Activated naive CD4-positive, alpha-beta T cell treated with anti-CD3 and anti-CD28 coated beads for 36 hours (primary cell): Measurements from ENCODE around the gene BSPH1. TPM values are rescaled to one million over a fixed set of nuclear protein-coding genes. Genes with fewer than 3 reads are reported as not detected.
"Not testable (repeated sequence)": the region's sequence is repeated elsewhere in the genome, so short reads cannot be mapped to it uniquely, and the experiment has no call there.

Experiments used
- CTCF ChIA-PET: fragments of 350-600 bp; sonication (Branson Sonifier 250); formaldehyde crosslinking; loops from one replicate; lab custom pipeline; 2021; ENCODE audit warnings: antibody characterized with exemption; lab: Charles Lee
- DNase-seq: peaks from one replicate; pipeline ENCODE4 v3.0.0-alpha.2; 2020
- H3K27ac Mint-ChIP-seq: one replicate; pipeline ENCODE4 v1.8.0; 2021; ENCODE audit warnings: mild to moderate bottlenecking, mixed read lengths
- H3K27me3 Mint-ChIP-seq: one replicate; pipeline ENCODE4 v1.8.0; 2021; ENCODE audit warnings: low read depth, mixed read lengths
- H3K36me3 Mint-ChIP-seq: one replicate; pipeline ENCODE4 v1.8.0; 2021; ENCODE audit warnings: low read depth, mixed read lengths
- H3K4me1 Mint-ChIP-seq: one replicate; pipeline ENCODE4 v1.8.0; 2021; ENCODE audit warnings: low read depth, mixed read lengths
- H3K4me3 Mint-ChIP-seq: one replicate; pipeline ENCODE4 v1.8.0; 2021; ENCODE audit warnings: mild to moderate bottlenecking, moderate library complexity, mixed read lengths
- H3K9me3 Mint-ChIP-seq: one replicate; pipeline ENCODE4 v1.8.0; 2021; ENCODE audit warnings: mixed read lengths
- intact Hi-C: fragments of 100-400 bp; cut with micrococcal nuclease; formaldehyde crosslinking; loops from one replicate; pipeline ENCODE4 v1.15.1; 2023
- total RNA-seq, 2 experiments: library from RNA; stranded (reverse); gene quantifications; one replicate each; pipeline ENCODE4 v1.2.3, GENCODE V29; 2021

BSPH1 gene
- total RNA-seq, 2 experiments from 2014 or later: not detected

- DNase-seq: no peak
- CTCF ChIA-PET: interaction anchor here (0.6 kb wide), 1 partner anchor 84 kb away, joined by 3 read pairs; no protein-coding TSS in a partner anchor
- intact Hi-C loops: no loop called here
- no peaks in the 10 kb centered on the region for H3K4me1 Mint-ChIP-seq
- H3K27me3 Mint-ChIP-seq: peaks cover 7% of the 10 kb centered on the region
- H3K36me3 Mint-ChIP-seq: no peaks in the 10 kb centered on the region
- H3K4me3 Mint-ChIP-seq: no peak overlapping the region
- H3K9me3 Mint-ChIP-seq: no peaks in the 10 kb centered on the region
- H3K27ac Mint-ChIP-seq: no peak overlapping the region
These were observed 6.8 kb upstream of the BSPH1 start for GRCh38 chr19:47998800-47999199.

GRCh38 chr19:47996230-47996727 is 4.3 kb upstream of the BSPH1 start:
- no peaks in the 10 kb centered on the region for H3K9me3 Mint-ChIP-seq
- no peaks in the 10 kb centered on the region for H3K36me3 Mint-ChIP-seq
- no peaks in the 10 kb centered on the region for H3K4me1 Mint-ChIP-seq
- intact Hi-C loops: no loop called here
- CTCF ChIA-PET: no interaction called here
- DNase-seq: no peak
- peaks cover 7% of the 10 kb centered on the region for H3K27me3 Mint-ChIP-seq
- no peak overlapping the region for H3K4me3 Mint-ChIP-seq
- no peak overlapping the region for H3K27ac Mint-ChIP-seq

- no peaks in the 10 kb centered on the region for H3K9me3 Mint-ChIP-seq
- H3K4me3 Mint-ChIP-seq: no peak within 1 kb of the TSS
- intact Hi-C loops: no loop called here
- no peaks in the 10 kb centered on the region for H3K4me1 Mint-ChIP-seq
- DNase-seq: no peak
- CTCF ChIA-PET: no interaction called here
- no peak within 1 kb of the TSS for H3K27ac Mint-ChIP-seq
- no peaks in the 10 kb centered on the region for H3K36me3 Mint-ChIP-seq
- peaks cover 14% of the 10 kb centered on the region for H3K27me3 Mint-ChIP-seq
These were observed 2.3 kb upstream of the BSPH1 start, which contains the start of gene ELSPBP1 for GRCh38 chr19:47994209-47994802. Gene ELSPBP1 (plus strand): TSS chr19:47994632. CDS start chr19:48008668, 14,036 bp downstream.

GRCh38 chr19:47991191-47991808 is 670 bp downstream of the BSPH1 start:
- Mint-ChIP-seq H3K4me1 (no peaks in the 10 kb centered on the region), H3K27me3 (peaks cover 12% of the 10 kb centered on the region), H3K27ac (no peak overlapping the region), H3K36me3 (no peaks in the 10 kb centered on the region), H3K4me3 (no peak overlapping the region), H3K9me3 (no peaks in the 10 kb centered on the region)
- CTCF ChIA-PET: no interaction called here
- no peak for DNase-seq
- intact Hi-C loops: no loop called here

DNA sequence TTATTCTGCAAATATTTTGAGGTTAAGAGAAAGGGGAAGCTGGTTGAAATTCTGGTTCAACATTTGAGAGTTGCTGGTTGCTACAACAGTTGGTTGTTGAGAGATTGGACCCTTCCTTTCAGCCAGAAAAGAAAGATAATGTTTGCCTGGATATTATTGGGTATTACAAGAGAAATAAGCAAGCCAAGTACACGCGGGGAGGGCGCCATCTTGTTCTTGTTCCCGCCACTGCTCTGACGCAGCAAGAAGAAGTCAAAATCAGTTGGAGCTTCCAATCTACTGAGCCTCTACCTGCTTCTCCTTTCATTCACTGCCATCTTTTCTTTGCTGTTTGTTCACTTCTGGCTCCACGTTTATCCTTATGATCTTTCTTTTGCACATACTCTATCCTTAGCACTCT is 18.4 kb downstream of the BSPH1 start:
- Mint-ChIP-seq H3K4me1 (no peaks in the 10 kb centered on the region), H3K27me3 (peaks cover 25% of the 10 kb centered on the region), H3K4me3 (no peak overlapping the region), H3K36me3 (no peaks in the 10 kb centered on the region), H3K9me3 (no peaks in the 10 kb centered on the region), H3K27ac (no peak overlapping the region)
- no peak for DNase-seq
- CTCF ChIA-PET: interaction anchor here (0.9 kb wide), 1 partner anchor 10 kb away, joined by 3 read pairs; no protein-coding TSS in a partner anchor
- intact Hi-C loops: no loop called here

GRCh38 chr19:47955936-47956335 is 36.0 kb downstream of the BSPH1 start:
- DNase-seq, H3K27me3 Mint-ChIP-seq, H3K4me3 Mint-ChIP-seq, H3K36me3 Mint-ChIP-seq, CTCF ChIA-PET, H3K9me3 Mint-ChIP-seq, intact Hi-C loops, H3K4me1 Mint-ChIP-seq, H3K27ac Mint-ChIP-seq: not testable (repeated sequence)

- H3K27me3 Mint-ChIP-seq, CTCF ChIA-PET, DNase-seq, H3K4me1 Mint-ChIP-seq, H3K4me3 Mint-ChIP-seq, H3K36me3 Mint-ChIP-seq, H3K9me3 Mint-ChIP-seq, intact Hi-C loops, H3K27ac Mint-ChIP-seq: not testable (repeated sequence)
These were observed 39.8 kb downstream of the BSPH1 start for GRCh38 chr19:47952132-47952531.

DNA sequence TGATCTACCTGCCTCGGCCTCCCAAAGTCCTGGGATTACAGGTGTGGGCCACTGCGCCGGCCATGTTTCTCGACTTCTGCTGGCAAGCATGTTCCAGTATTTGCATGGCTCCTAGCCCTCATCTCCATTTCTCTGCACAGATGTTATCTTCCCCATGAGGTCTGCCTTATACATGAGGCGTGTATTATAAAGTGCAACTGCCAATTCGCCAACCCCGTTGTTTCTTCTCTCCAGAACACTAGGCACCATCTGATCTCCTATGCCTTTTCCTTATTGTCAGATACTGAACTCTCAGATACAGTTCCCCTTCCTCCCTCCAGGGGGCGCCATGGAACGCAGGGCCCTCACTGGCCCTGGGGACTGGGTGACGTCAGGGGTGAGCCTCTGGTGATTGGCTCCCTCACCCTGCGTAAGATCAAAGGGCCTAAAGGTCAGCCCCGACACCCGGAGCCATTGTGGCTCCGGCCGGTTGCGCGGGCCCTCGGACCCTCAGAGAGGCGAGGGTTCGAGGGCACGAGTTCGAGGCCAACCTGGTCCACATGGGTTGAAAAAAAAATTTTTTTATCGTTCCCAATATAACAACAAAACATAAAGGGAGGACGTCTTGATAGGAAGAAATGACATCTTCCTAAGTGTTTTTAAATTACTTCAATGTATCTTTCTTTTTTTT is 42.0 kb downstream of the BSPH1 start:
- H3K9me3 Mint-ChIP-seq, H3K36me3 Mint-ChIP-seq, H3K4me3 Mint-ChIP-seq, intact Hi-C loops, DNase-seq, CTCF ChIA-PET, H3K4me1 Mint-ChIP-seq, H3K27ac Mint-ChIP-seq, H3K27me3 Mint-ChIP-seq: not testable (repeated sequence)

DNA sequence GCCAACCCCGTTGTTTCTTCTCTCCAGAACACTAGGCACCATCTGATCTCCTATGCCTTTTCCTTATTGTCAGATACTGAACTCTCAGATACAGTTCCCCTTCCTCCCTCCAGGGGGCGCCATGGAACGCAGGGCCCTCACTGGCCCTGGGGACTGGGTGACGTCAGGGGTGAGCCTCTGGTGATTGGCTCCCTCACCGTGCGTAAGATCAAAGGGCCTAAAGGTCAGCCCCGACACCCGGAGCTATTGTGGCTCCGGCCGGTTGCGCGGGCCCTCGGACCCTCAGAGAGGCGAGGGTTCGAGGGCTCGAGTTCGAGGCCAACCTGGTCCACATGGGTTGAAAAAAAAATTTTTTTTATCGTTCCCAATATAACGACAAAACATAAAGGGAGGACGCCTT is 63.4 kb downstream of the BSPH1 start:
- peak; percentile 14 for DNase-seq
- H3K27ac Mint-ChIP-seq: not testable (repeated sequence)

DNA sequence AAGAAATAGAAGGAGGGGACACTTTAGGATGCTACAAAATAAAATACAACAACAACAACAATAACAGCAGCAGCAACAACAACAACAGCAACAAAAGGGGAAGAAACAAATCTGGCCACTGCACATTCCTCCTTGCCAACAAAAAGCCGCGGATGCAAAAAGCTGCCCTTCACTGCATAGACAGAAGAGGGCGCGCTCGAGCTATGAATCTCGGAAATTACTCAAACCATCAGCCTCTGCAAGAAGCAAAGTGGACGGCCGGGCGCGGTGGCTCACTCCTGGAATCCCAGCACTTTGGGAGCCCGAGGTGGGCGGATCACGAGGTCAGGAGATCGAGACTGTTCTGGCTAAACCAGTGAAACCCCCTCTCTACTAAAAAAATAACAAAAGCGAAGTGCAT is 71.9 kb downstream of the BSPH1 start:
- H3K4me3 Mint-ChIP-seq, intact Hi-C loops, H3K27me3 Mint-ChIP-seq, H3K9me3 Mint-ChIP-seq, DNase-seq, H3K4me1 Mint-ChIP-seq, H3K36me3 Mint-ChIP-seq, H3K27ac Mint-ChIP-seq, CTCF ChIA-PET: not testable (repeated sequence)

More for the DNA sequence above, 63.4 kb downstream of the BSPH1 start:
- intact Hi-C loops, H3K4me3 Mint-ChIP-seq, H3K27me3 Mint-ChIP-seq, H3K4me1 Mint-ChIP-seq, CTCF ChIA-PET, H3K9me3 Mint-ChIP-seq, H3K36me3 Mint-ChIP-seq: not testable (repeated sequence)
